ENCODE data around the gene CFAP77.
A peak's percentile ranks its signal among the peaks of the same experiment; 100 is the strongest.

CFAP77 gene

GRCh38 chr9:132426639-132427414 lies 16.8 kb downstream of the CFAP77 start:
- H3K36me3 ChIP-seq: no peaks in the 10 kb centered on the region
- no peak overlapping the region for H3K4me3 ChIP-seq (ENCODE audit: low read depth, low read length)
- no peaks in the 10 kb centered on the region for H3K9me3 ChIP-seq (ENCODE audit: severe bottlenecking)
- DNase-seq: no peak
- no peak overlapping the region for H3K27ac ChIP-seq
- no peaks in the 10 kb centered on the region for H3K27me3 ChIP-seq (ENCODE audit: insufficient read depth, low read depth, severe bottlenecking)
- TF ChIP-seq, protein P1, sequence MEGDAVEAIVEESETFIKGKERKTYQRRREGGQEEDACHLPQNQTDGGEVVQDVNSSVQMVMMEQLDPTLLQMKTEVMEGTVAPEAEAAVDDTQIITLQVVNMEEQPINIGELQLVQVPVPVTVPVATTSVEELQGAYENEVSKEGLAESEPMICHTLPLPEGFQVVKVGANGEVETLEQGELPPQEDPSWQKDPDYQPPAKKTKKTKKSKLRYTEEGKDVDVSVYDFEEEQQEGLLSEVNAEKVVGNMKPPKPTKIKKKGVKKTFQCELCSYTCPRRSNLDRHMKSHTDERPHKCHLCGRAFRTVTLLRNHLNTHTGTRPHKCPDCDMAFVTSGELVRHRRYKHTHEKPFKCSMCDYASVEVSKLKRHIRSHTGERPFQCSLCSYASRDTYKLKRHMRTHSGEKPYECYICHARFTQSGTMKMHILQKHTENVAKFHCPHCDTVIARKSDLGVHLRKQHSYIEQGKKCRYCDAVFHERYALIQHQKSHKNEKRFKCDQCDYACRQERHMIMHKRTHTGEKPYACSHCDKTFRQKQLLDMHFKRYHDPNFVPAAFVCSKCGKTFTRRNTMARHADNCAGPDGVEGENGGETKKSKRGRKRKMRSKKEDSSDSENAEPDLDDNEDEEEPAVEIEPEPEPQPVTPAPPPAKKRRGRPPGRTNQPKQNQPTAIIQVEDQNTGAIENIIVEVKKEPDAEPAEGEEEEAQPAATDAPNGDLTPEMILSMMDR (IDR thresholded peaks at IDR 0.05; ENCODE audit: low read depth, low read length): no peak

GRCh38 chr9:132430998-132431397 lies 21.0 kb downstream of the CFAP77 start:
- Histone ChIP-seq H3K4me3 (ENCODE audit: low read depth, low read length) (no peak overlapping the region), H3K27me3 (ENCODE audit: insufficient read depth, low read depth, severe bottlenecking) (no peaks in the 10 kb centered on the region), H3K27ac (no peak overlapping the region), H3K36me3 (no peaks in the 10 kb centered on the region), H3K9me3 (ENCODE audit: severe bottlenecking) (no peaks in the 10 kb centered on the region)
- no peak for DNase-seq
- TF ChIP-seq, protein P1 (IDR thresholded peaks at IDR 0.05; ENCODE audit: low read depth, low read length): no peak

DNA sequence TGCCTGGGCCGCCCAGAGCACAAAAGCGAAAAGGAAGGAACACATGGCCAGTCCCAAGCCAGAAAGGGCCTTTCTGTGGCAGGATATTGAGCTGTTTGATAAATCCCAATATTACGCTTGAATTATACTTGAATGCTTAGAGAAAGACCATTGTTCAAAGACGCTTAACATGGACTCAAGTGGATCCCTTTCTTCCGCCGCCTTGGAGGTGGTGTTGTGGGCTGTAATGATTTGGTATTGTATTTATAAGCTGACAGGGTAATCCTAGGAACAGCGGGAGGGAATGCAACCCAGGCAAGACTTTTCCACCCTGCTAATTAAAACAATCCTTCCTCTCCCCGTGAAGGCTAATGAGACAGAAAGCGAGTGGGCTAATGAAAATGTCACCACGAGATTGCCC lies 24.9 kb downstream of the CFAP77 start:
- no peaks in the 10 kb centered on the region for H3K9me3 ChIP-seq (ENCODE audit: severe bottlenecking)
- peak overlapping the region; percentile 43 for H3K4me3 ChIP-seq (ENCODE audit: low read depth, low read length)
- H3K27me3 ChIP-seq (ENCODE audit: insufficient read depth, low read depth, severe bottlenecking): no peaks in the 10 kb centered on the region
- TF ChIP-seq, protein P1 (IDR thresholded peaks at IDR 0.05; ENCODE audit: low read depth, low read length): no peak
- no peak overlapping the region for H3K27ac ChIP-seq
- peak; percentile 75 for DNase-seq
- no peaks in the 10 kb centered on the region for H3K36me3 ChIP-seq

DNA sequence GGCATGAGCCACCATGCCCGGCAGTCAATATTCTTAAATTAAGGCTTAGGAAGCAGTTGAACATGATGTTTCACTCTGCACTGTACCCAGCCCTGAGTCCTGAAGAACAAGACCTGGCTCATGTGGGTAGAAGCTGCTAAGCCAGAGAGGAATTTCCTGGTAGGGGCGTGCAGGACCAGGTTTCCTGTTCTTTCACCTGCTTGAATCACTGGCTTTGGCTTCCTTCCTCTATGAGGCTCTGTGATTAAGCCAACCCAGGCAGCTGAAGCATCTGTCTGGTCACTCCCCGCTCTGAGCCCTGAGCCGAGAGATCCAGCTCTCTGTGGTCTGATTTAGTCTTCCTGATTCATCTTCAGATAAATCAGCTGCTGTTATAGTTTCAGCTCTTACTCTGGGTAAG lies 29.1 kb downstream of the CFAP77 start:
- no peaks in the 10 kb centered on the region for H3K9me3 ChIP-seq (ENCODE audit: severe bottlenecking)
- no peak overlapping the region for H3K27ac ChIP-seq
- H3K36me3 ChIP-seq: no peaks in the 10 kb centered on the region
- TF ChIP-seq, protein P1 (IDR thresholded peaks at IDR 0.05; ENCODE audit: low read depth, low read length): no peak
- DNase-seq: no peak
- H3K27me3 ChIP-seq (ENCODE audit: insufficient read depth, low read depth, severe bottlenecking): no peaks in the 10 kb centered on the region
- H3K4me3 ChIP-seq (ENCODE audit: low read depth, low read length): no peak overlapping the region

GRCh38 chr9:132440735-132441134 lies 30.7 kb downstream of the CFAP77 start:
- H3K27me3 ChIP-seq (ENCODE audit: insufficient read depth, low read depth, severe bottlenecking): no peaks in the 10 kb centered on the region
- no peaks in the 10 kb centered on the region for H3K9me3 ChIP-seq (ENCODE audit: severe bottlenecking)
- no peaks in the 10 kb centered on the region for H3K36me3 ChIP-seq
- no peak for DNase-seq
- H3K4me3 ChIP-seq (ENCODE audit: low read depth, low read length): no peak overlapping the region
- no peak overlapping the region for H3K27ac ChIP-seq
- TF ChIP-seq, protein P1 (IDR thresholded peaks at IDR 0.05; ENCODE audit: low read depth, low read length): no peak

- Histone ChIP-seq H3K36me3 (no peaks in the 10 kb centered on the region), H3K9me3 (ENCODE audit: severe bottlenecking) (no peaks in the 10 kb centered on the region), H3K27me3 (ENCODE audit: insufficient read depth, low read depth, severe bottlenecking) (no peaks in the 10 kb centered on the region), H3K27ac (no peak overlapping the region), H3K4me3 (ENCODE audit: low read depth, low read length) (no peak overlapping the region)
- no peak for DNase-seq
- TF ChIP-seq, protein P1 (IDR thresholded peaks at IDR 0.05; ENCODE audit: low read depth, low read length): no peak
These were observed 31.4 kb downstream of the CFAP77 start for GRCh38 chr9:132441404-132441803.

All from WERI-Rb-1 (cell line).